HFFc6 (cell line): Measurements from ENCODE around the gene PTPRR. TPM values are rescaled to one million over a fixed set of nuclear protein-coding genes. Genes with fewer than 3 reads are reported as not detected.

ENCODE experiments used
- DNase-seq: peaks from one replicate; pipeline ENCODE4 v3.0.0-alpha.2; 2018
- H3K27ac Mint-ChIP-seq: 2 replicates; pipeline ENCODE4 v1.8.0; 2020; ENCODE audit warnings: mild to moderate bottlenecking, mixed read lengths
- H3K27me3 Mint-ChIP-seq: 2 replicates; pipeline ENCODE4 v1.8.0; 2021; ENCODE audit warnings: mild to moderate bottlenecking, moderate library complexity, mixed read lengths; ENCODE audit not compliant: insufficient read depth
- H3K36me3 Mint-ChIP-seq: 2 replicates; pipeline ENCODE4 v1.8.0; 2021; ENCODE audit warnings: low read depth, mixed read lengths
- H3K4me1 Mint-ChIP-seq: 2 replicates; pipeline ENCODE4 v1.8.0; 2020; ENCODE audit warnings: low read depth, mixed read lengths
- H3K4me3 Mint-ChIP-seq: 2 replicates; pipeline ENCODE4 v1.8.0; 2020; ENCODE audit warnings: mild to moderate bottlenecking, moderate library complexity, mixed read lengths
- H3K9me3 Mint-ChIP-seq: 2 replicates; pipeline ENCODE4 v1.8.0; 2020; ENCODE audit warnings: mild to moderate bottlenecking, mixed read lengths
- total RNA-seq, 6 experiments: library from RNA; stranded (reverse); fragmentation: NEBNext Ultra II Directional; extraction: Animal tissue kit (Norgen Biotek cat#: 25700); gene quantifications; 2 replicates in 1 of 6; 3 replicates in 5 of 6; pipeline ENCODE4 v1.2.3, GENCODE V29; 2021
- TF ChIP-seq, protein P1 (sequence below): fragments of 200-600 bp; sonication (generic); IDR thresholded peaks from 2 replicates; pipeline ENCODE4 v1.5.0; 2021; ENCODE audit warnings: antibody characterized with exemption, mild to moderate bottlenecking

PTPRR gene
- total RNA-seq, 6 experiments from 2014 or later = 0.40 to 1.1 (median 0.48) TPM

DNA sequence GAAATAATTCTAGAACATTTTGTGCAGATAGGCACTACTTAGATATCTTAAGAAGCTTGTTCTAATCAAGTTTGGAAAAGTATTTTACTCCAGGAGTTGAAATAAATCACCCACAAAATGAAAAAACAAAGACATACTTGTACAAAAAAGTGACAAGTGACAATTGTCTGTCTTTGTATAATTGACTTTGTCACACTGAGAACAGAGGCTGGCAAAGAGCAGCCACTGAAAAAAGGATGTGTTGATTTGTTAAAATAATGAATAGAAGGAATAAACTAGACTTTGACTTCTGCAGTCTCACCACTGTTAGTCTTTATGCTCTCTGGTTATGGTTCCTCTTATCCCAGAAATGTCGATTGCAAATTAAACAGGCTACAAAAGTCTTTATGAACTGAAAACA is 77.6 kb downstream of the PTPRR start:
- H3K36me3 Mint-ChIP-seq = no peaks in the 10 kb centered on the region
- TF ChIP-seq, protein P1, sequence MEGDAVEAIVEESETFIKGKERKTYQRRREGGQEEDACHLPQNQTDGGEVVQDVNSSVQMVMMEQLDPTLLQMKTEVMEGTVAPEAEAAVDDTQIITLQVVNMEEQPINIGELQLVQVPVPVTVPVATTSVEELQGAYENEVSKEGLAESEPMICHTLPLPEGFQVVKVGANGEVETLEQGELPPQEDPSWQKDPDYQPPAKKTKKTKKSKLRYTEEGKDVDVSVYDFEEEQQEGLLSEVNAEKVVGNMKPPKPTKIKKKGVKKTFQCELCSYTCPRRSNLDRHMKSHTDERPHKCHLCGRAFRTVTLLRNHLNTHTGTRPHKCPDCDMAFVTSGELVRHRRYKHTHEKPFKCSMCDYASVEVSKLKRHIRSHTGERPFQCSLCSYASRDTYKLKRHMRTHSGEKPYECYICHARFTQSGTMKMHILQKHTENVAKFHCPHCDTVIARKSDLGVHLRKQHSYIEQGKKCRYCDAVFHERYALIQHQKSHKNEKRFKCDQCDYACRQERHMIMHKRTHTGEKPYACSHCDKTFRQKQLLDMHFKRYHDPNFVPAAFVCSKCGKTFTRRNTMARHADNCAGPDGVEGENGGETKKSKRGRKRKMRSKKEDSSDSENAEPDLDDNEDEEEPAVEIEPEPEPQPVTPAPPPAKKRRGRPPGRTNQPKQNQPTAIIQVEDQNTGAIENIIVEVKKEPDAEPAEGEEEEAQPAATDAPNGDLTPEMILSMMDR = no peak
- H3K27me3 Mint-ChIP-seq = no peaks in the 10 kb centered on the region
- no peak overlapping the region for H3K27ac Mint-ChIP-seq
- peaks cover 7% of the 10 kb centered on the region; the same call in 1 of the 2 replicates for H3K9me3 Mint-ChIP-seq
- DNase-seq = no peak
- H3K4me3 Mint-ChIP-seq = no peak overlapping the region
- no peaks in the 10 kb centered on the region for H3K4me1 Mint-ChIP-seq

GRCh38 chr12:70842136-70842535 is 78.4 kb downstream of the PTPRR start:
- no peak overlapping the region for H3K27ac Mint-ChIP-seq
- no peak overlapping the region for H3K4me3 Mint-ChIP-seq
- H3K27me3 Mint-ChIP-seq = no peaks in the 10 kb centered on the region
- H3K36me3 Mint-ChIP-seq = no peaks in the 10 kb centered on the region
- H3K4me1 Mint-ChIP-seq = no peaks in the 10 kb centered on the region
- TF ChIP-seq, protein P1 = no peak
- H3K9me3 Mint-ChIP-seq = peaks cover 12% of the 10 kb centered on the region; the same call in 1 of the 2 replicates
- DNase-seq = no peak

DNA sequence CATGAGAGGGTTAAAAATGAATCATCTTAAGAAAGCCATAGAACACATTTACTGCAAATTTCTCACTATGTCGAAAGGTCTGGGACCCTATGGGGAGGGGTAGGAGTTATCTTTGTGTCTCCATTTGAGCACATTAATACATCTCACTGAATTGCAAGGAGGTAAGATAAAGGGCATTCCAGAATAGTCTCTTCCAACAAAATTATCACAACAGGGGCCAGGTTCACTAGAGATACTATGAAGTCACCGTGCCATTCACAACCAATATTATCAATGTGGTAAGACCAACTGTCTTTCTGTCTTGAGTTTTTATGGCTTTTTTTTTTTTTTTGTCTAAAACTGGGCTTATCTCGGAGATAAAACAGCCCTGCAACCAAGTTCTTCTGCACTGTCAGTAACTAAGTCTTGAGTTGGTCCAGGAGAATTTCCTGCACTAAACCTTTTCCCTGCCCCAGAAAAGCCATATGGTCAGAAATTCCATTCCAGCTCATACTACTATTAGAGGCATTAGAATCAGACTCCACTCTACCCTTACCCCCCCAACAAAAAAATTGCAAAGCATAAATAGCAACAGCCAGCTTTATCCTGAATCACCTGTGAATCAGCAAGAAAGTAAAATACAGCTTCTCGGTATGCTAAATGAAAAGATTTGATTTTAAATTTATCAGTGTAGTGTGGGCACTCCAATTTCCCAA is 79.7 kb downstream of the PTPRR start:
- no peaks in the 10 kb centered on the region for H3K36me3 Mint-ChIP-seq
- H3K9me3 Mint-ChIP-seq = peaks cover 22% of the 10 kb centered on the region
- no peaks in the 10 kb centered on the region for H3K27me3 Mint-ChIP-seq
- DNase-seq = no peak
- no peak overlapping the region for H3K27ac Mint-ChIP-seq
- no peaks in the 10 kb centered on the region for H3K4me1 Mint-ChIP-seq
- H3K4me3 Mint-ChIP-seq = no peak overlapping the region
- TF ChIP-seq, protein P1 = no peak

DNA sequence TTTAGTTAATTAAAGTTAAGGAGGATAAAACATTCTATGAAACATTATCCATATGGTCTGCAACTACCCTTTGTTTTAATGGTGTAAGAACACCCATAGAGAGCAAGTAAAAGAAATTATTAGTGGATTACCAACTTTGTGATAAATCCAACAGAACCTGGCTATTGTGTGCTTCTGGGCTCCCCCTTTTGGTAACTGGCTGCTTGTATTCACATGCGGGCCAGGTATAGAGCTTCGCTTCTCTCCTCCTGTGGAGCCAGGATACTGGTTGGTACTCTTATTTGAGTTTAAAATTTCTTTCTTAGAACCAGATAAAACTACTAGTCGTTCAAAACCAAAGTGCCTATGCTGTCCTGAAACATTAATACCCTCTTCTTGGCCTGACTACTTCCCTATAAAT is 81.0 kb downstream of the PTPRR start:
- DNase-seq = no peak
- H3K36me3 Mint-ChIP-seq = no peaks in the 10 kb centered on the region
- H3K4me1 Mint-ChIP-seq = no peaks in the 10 kb centered on the region
- TF ChIP-seq, protein P1 = no peak
- H3K27me3 Mint-ChIP-seq = no peaks in the 10 kb centered on the region
- no peak overlapping the region for H3K27ac Mint-ChIP-seq
- H3K4me3 Mint-ChIP-seq = no peak overlapping the region
- H3K9me3 Mint-ChIP-seq = peaks cover 18% of the 10 kb centered on the region

- no peak for DNase-seq
- H3K36me3 Mint-ChIP-seq = no peaks in the 10 kb centered on the region
- TF ChIP-seq, protein P1 = no peak
- no peaks in the 10 kb centered on the region for H3K4me1 Mint-ChIP-seq
- H3K27me3 Mint-ChIP-seq = peaks cover 2% of the 10 kb centered on the region; the same call in 1 of the 2 replicates
- H3K27ac Mint-ChIP-seq = no peak overlapping the region
- H3K4me3 Mint-ChIP-seq = no peak overlapping the region
- peaks cover 18% of the 10 kb centered on the region for H3K9me3 Mint-ChIP-seq
These were observed 82.4 kb downstream of the PTPRR start for GRCh38 chr12:70838127-70838526.
